GM18507 (cell line): Measurements from ENCODE around the gene MAP1LC3B.

Experiments
- DNase-seq: peaks from one replicate; pipeline ENCODE4 v3.0.0; 2011; ENCODE audit warnings: low read depth; ENCODE audit not compliant: insufficient read length; ENCODE audit errors: extremely low spot score
- FAIRE-seq: peaks from 2 replicates; lab custom pipeline; 2011; peaks lifted over from hg19 to GRCh38; lab: Jason Lieb, UNC

The MAP1LC3B gene

DNA sequence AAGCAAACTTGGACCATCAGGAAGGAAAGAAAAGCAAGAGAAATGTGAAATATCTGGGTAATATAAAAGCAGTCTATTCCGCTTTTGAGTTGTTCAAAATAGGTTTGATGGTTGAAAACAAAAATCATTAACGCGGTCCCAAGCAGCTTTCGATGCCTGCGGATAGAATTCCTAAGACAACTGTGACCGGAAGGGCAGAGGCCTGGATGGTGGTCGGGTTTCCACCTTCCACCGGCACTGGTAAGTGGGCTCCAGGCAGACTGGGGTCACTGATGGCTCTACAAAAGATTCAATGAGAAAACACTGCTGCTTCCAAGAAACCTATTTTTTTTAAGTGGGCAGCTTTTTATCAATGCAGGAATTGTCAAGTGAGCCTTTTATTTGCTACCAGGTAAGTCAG is 50.9 kb downstream of the MAP1LC3B start:
- FAIRE-seq (no peak), DNase-seq (no peak)

GRCh38 chr16:87443964-87444363 is 51.8 kb downstream of the MAP1LC3B start:
- FAIRE-seq (no peak), DNase-seq (no peak)

DNA sequence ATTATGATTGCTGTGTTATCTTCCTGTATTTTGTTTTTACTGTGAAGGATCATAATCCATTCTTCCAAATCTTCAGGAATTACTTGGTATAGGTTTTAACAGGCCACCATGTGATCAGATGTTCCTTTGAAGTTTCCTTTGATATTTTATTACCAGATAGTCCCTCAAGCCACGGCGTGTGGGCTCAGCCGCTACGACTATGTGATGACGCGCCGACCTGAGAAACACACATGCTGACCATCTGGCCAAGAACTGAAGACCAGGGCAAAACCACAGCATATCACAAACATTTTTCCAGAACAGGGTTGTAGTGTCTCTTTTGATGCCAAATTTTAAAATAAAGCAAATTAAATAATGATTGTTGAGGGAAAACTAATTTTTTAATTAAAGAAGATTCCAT is 53.4 kb downstream of the MAP1LC3B start:
- no peak for DNase-seq
- FAIRE-seq = no peak

DNA sequence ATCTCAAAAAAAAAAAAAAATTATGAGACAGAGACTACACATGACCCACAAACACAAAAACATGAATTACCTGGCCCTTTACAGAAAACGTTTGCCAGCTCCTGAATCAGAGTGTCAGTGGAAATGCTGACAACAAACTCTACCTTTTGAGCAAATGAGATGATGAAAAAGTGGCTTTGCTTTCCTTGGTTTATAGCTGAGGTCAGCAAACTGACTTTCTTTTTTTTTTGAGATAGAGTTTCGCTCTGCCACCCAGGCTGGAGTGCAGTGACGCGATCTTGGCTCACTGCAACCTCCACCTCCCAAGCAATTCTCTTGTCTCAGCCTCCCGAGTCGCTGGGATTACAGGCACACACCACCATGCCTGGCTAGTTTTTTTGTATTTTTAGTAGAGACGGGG is 54.3 kb downstream of the MAP1LC3B start:
- FAIRE-seq = no peak
- no peak for DNase-seq

- DNase-seq = no peak
- FAIRE-seq = no peak
Observed at GRCh38 chr16:87447323-87447722, 55.2 kb downstream of the MAP1LC3B start.

DNA sequence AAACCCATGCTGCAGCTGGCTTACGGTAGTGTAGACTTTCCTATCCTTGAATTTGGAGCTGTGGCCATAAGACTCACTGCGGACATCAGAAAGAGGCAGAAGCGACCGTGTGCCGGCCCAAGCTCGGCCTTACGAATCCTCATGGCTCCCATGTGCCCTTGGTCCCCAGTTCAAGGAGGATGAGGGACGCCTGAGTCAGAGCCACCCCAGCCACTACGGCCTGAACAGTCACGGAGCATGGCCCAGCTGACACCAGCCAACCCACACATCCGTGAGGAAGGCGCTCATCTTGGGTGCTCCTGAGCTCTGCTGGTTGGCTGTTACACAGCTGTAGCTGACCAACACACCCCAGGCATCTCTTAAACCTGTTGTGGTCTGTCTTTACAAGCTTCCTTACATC is 56.7 kb downstream of the MAP1LC3B start:
- DNase-seq (no peak), FAIRE-seq (no peak)

- no peak for FAIRE-seq
Observed at GRCh38 chr16:87451563-87452210, 59.6 kb downstream of the MAP1LC3B start.

GRCh38 chr16:87453326-87453725 is 61.2 kb downstream of the MAP1LC3B start:
- no peak for FAIRE-seq
- no peak for DNase-seq

More at GRCh38 chr16:87451563-87452210, 59.6 kb downstream of the MAP1LC3B start:
- DNase-seq = no peak
